ENCODE data around the gene KRR1.

DNA sequence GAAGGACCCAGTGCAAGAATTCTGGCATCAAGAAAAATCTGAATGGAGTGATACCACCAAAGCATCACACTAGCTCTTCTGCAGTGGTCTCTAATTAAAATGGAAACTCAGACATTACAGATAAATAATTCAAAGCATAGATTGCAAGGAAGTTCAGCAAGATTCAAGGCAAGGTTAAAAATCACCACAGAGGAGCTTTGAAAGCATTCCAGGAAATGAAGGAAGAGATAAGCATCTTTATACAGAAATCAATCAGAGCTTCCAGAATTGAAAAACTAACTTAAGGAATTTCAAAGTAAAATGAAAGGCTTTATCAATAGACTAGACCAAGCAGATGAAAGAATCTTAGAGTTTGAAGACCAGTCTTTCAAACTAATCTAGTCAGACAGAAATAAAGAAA, 51.2 kb downstream of the KRR1 start:
- TF ChIP-seq, protein P1, sequence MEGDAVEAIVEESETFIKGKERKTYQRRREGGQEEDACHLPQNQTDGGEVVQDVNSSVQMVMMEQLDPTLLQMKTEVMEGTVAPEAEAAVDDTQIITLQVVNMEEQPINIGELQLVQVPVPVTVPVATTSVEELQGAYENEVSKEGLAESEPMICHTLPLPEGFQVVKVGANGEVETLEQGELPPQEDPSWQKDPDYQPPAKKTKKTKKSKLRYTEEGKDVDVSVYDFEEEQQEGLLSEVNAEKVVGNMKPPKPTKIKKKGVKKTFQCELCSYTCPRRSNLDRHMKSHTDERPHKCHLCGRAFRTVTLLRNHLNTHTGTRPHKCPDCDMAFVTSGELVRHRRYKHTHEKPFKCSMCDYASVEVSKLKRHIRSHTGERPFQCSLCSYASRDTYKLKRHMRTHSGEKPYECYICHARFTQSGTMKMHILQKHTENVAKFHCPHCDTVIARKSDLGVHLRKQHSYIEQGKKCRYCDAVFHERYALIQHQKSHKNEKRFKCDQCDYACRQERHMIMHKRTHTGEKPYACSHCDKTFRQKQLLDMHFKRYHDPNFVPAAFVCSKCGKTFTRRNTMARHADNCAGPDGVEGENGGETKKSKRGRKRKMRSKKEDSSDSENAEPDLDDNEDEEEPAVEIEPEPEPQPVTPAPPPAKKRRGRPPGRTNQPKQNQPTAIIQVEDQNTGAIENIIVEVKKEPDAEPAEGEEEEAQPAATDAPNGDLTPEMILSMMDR (conservative IDR thresholded peaks at IDR 0.05 in 1 of 2, IDR thresholded peaks at IDR 0.05 in 1 of 2; ENCODE audit: extremely low read depth in 1 of 2, insufficient read depth in 1 of 2, low read depth in 1 of 2, low read length in 2 of 2) = no peak
- no peak for TF ChIP-seq EZH2 (IDR thresholded peaks at IDR 0.05; ENCODE audit: borderline replicate concordance, low read length)

Data from mammary epithelial cell (primary cell).